Right cardiac atrium (tissue), 5 donors: ENCODE data around the gene SPINK6. TPM values are rescaled to one million over a fixed set of nuclear protein-coding genes. Genes with fewer than 3 reads are reported as not detected.

ENCODE experiments used
- ATAC-seq, 2 donors: fragments of 200-7000 bp; cut with Tn5 transposase; one replicate each; pipeline versions ENCODE4 v1.8.0 to v1.9.1; 2020; ENCODE audit warnings: moderate library complexity in 2 of 2, mild to moderate bottlenecking in 1 of 2
- DNase-seq, 3 donors: peaks; one replicate each; pipeline ENCODE4 v3.0.0-alpha.2; 2020
- H3K27ac ChIP-seq: one replicate; pipeline ENCODE4 v1.5.1; 2013; ENCODE audit warnings: mild to moderate bottlenecking, low read length, control low read depth, moderate library complexity
- H3K27me3 ChIP-seq: one replicate; pipeline ENCODE4 v1.6.1; 2013; ENCODE audit not compliant: control insufficient read depth, insufficient read depth
- H3K4me1 ChIP-seq: one replicate; pipeline ENCODE4 v1.6.1; 2013; ENCODE audit warnings: low read length; ENCODE audit not compliant: control insufficient read depth, insufficient read depth
- H3K4me3 ChIP-seq: one replicate; pipeline ENCODE4 v1.5.1; 2013; ENCODE audit warnings: low read length, control low read depth
- H3K9me3 ChIP-seq: one replicate; pipeline ENCODE4 v1.6.1; 2013; ENCODE audit warnings: low read length; ENCODE audit not compliant: control insufficient read depth
- WGBS: extraction: QIAGEN DNeasy Blood & Tissue Kit; methylation state at CpG from one replicate; pipeline ENCODE4 v1.1.7; 2013; 5-methylcytosine and 5-hydroxymethylcytosine counted together
- intact Hi-C, 4 donors: fragments of 100-400 bp; cut with DNase I; formaldehyde crosslinking; loops; one replicate each; pipeline versions ENCODE4 v1.11.0 to v1.14.0; 2022 to 2023
- polyA plus RNA-seq: library from polyadenylated mRNA; stranded (reverse); fragments of 200-250 nt; gene quantifications from one replicate; pipeline ENCODE4 v1.2.3, GENCODE V29; 2013
- total RNA-seq, 4 donors: library from RNA; stranded (reverse); fragmentation: NEBNext Ultra II Directional; extraction: Animal tissue kit (Norgen Biotek cat#: 25700); gene quantifications; one replicate each; pipeline ENCODE4 v1.2.1, GENCODE V29; 2021
- donor health status: healthy with polysubstance abuse.
- donor health status: DM: no; HTN: yes; CAD: no.
- donor health status: DM: no; HTN: no; CAD: no.
- donor health status: DM: no; HTN: yes; CAD: no; lungs with severe emphysema.
- donor health status: DM: yes; HTN: yes; CAD: no.

The SPINK6 gene
- total and polyA plus RNA-seq, 5 donors = not detected

DNA sequence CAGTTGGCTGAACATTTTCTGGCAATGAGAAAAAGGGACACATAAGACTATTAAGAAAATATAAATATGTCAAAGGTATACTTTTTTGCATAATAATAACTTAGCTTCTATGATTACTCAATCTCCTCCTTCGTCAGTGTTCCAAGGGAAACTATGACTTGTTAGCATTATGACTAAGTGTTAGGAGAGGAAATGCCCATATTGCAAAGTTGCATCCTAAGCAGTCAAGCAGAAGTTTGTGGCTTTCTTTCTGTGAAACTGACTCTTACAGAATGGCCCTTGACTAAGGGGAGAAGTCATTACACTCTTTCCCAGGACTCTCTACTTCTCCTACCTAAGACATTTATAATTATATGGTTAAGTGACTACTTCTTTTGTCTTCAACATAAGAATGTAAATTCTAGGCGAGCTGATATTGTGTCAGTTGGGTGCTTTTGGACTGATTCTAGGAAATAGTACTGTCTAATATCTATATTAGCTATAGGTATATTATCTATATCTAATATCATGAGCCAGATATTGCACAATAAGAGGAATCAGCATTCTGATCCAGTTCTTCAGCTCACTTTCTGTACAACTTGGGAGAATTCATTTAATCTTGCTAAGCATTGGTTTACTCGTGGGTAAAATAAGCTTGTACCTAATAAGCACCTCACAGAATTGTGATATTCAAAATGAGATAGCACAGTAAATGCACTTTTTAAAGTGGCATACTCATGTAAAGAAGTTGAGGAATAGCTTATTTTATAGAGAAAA lies 16.4 kb upstream of the SPINK6 start:
- no peak overlapping the region for H3K27ac ChIP-seq
- intact Hi-C loops = no loop called here
- ATAC-seq = peak; percentile 75 to 83
- no peaks in the 10 kb centered on the region for H3K4me1 ChIP-seq
- no peak for DNase-seq
- no peak overlapping the region for H3K4me3 ChIP-seq
- 78% methylated on average over 3 of the region's 3 CpGs for WGBS
- no peaks in the 10 kb centered on the region for H3K27me3 ChIP-seq
- H3K9me3 ChIP-seq = no peaks in the 10 kb centered on the region

DNA sequence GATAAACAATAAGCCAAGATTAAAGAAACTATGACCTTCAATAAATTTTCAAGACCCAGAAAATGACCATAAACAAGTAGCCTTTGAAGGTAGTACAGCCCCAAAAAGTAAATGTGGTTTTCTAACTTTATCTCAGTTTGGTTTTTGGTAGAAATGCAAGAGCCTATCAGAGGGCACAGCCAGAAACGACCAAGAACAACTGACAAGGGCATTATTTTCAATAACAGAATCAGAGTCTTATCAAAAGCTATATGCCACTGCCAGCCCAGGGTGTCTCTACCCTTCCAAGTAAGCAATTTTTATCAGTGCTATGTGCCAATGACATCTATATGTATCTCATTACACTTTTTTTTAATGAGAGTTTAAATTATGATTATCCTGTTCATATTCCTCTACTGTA lies 11.8 kb upstream of the SPINK6 start:
- ATAC-seq (no peak), DNase-seq (no peak)
- Histone ChIP-seq H3K9me3 (no peaks in the 10 kb centered on the region), H3K27me3 (no peaks in the 10 kb centered on the region), H3K4me1 (no peaks in the 10 kb centered on the region), H3K4me3 (no peak overlapping the region), H3K27ac (no peak overlapping the region)
- WGBS = 36% methylated on average over 1 of the region's 1 CpG
- intact Hi-C loops = no loop called here

DNA sequence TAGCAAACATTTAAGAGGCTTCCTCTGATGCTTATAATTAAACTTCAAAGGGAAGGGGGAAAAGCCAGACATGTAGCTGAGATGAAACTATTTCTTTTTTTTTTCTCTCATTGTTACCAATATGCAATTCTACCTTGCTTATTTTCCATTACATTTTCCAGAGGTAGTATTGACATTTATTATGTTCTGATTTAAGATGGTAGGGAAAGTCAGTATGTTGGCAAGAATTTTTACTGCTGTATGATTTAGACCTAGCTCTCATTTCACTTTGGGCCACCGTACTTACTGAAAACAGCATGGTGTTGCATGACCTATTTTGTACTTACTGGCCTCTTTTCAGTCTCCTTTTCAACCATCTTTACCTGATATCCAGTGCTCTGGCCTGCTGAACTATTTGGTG lies 9.6 kb upstream of the SPINK6 start:
- Histone ChIP-seq H3K4me3 (no peak overlapping the region), H3K9me3 (no peaks in the 10 kb centered on the region), H3K4me1 (no peaks in the 10 kb centered on the region), H3K27me3 (no peaks in the 10 kb centered on the region), H3K27ac (no peak overlapping the region)
- ATAC-seq (no peak), DNase-seq (no peak)
- intact Hi-C loops = no loop called here
- WGBS = 95% methylated on average over 1 of the region's 1 CpG

DNA sequence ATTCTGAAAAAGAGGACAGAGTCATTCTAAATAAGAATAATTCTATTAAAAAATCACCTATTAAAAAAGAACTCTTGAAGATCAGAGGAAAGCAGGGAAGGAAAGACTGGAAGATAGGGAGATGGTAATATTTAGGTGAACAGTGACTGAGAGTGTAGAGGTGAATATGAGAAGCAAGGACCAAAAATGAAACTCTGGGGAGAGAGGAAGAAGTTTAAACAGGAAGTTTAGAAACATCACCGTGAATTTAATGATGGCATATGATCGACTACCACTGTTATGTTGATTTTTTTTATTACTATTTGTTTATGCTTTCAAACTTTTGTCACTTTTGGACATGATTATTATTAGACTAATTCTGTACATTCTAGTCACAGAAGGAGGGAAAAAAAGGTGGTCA lies 1.7 kb upstream of the SPINK6 start:
- Histone ChIP-seq H3K4me3 (no peak overlapping the region), H3K27me3 (no peaks in the 10 kb centered on the region), H3K4me1 (no peaks in the 10 kb centered on the region), H3K9me3 (no peaks in the 10 kb centered on the region), H3K27ac (no peak overlapping the region)
- ATAC-seq (no peak), DNase-seq (no peak)
- intact Hi-C loops = no loop called here
- WGBS = 73% methylated on average over 2 of the region's 2 CpGs

DNA sequence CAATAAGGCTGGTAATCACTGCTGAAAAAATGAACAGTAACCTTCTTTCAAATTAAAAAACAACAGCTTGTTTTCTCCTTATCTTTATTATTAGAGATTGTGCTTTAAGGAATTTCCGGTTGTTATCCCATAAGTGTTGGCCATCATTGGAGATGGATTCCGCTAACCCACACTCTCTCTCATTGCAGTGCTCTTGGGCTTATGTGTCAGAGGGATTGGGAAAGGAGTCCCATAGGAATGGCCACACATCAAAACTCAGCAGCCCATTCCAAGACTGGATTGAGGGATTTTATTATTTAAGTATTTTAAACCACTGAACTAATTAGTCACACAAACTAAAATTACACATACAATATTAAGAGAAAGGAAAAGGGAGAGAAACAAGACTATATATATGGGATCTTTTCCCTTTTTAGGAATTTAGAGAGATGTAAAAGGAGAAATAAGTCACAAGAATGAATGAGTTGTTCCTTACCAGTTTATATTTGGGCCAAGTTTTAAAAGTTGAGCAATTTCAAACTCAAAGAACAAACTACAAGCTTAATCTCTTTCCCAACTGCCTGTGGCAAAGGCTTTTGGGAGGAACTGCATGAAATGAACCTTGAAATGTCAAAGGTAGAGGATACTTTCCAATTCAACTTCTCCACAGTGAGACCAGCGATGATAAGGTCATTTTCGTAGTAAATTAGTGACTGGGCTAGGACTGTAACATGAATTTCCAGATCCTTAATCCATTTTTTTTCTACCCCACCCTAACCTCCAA lies 2.4 kb downstream of the SPINK6 start:
- 58% methylated on average over 4 of the region's 4 CpGs for WGBS
- peak; percentile 88 to 94 for ATAC-seq
- Histone ChIP-seq H3K27ac (no peak overlapping the region), H3K4me1 (peaks cover 2% of the 10 kb centered on the region), H3K4me3 (no peak overlapping the region), H3K27me3 (no peaks in the 10 kb centered on the region), H3K9me3 (no peaks in the 10 kb centered on the region)
- intact Hi-C loops = no loop called here
- no peak for DNase-seq

DNA sequence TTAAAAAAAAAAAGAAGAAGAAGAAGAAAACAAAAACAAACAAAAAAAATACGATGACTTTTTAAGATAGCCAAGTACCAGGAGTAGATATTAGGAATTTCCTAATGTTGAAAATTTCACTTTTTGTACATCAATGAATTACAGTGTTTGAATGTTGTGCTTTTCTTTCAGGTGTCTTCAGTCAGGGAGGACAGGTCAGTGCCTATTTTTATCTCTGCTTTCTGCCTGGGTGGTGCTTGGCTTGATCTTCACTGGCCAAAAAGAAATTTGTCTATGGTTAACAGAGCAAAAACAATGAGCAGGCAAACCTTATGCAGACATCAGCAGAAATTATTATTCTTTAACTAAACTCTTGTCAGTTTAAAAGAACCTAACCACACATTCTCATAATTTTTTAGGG lies 3.0 kb downstream of the SPINK6 start:
- peaks cover 2% of the 10 kb centered on the region for H3K4me1 ChIP-seq
- DNase-seq = no peak
- no peak for ATAC-seq
- 59% methylated on average over 1 of the region's 1 CpG for WGBS
- H3K9me3 ChIP-seq = no peaks in the 10 kb centered on the region
- intact Hi-C loops = no loop called here
- H3K4me3 ChIP-seq = no peak overlapping the region
- peak overlapping the region; percentile 36 for H3K27ac ChIP-seq
- no peaks in the 10 kb centered on the region for H3K27me3 ChIP-seq

DNA sequence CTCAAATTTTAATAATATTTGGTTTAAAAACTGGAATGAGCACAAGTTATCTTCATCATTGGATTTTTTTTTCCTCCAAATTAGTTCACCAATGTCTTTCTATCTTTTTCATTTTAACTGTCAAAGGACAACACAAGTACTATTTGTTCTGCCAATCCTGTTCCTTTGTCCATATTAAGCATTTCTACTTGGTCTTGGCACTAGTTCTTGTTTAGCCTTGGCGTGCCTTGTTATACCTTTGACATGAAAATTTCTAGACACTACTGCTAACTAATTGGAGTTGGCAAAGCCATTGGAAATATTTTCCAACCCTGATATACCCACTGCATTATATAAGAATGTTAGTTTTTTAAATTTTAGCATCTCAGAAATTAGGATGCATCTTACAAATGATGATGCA lies 3.8 kb downstream of the SPINK6 start:
- Histone ChIP-seq H3K27ac (no peak overlapping the region), H3K9me3 (no peaks in the 10 kb centered on the region), H3K4me3 (no peak overlapping the region), H3K4me1 (peaks cover 2% of the 10 kb centered on the region), H3K27me3 (no peaks in the 10 kb centered on the region)
- 62% methylated on average over 1 of the region's 1 CpG for WGBS
- ATAC-seq (peak in 1 of 2 donors; percentile 79), DNase-seq (no peak)
- intact Hi-C loops = no loop called here

DNA sequence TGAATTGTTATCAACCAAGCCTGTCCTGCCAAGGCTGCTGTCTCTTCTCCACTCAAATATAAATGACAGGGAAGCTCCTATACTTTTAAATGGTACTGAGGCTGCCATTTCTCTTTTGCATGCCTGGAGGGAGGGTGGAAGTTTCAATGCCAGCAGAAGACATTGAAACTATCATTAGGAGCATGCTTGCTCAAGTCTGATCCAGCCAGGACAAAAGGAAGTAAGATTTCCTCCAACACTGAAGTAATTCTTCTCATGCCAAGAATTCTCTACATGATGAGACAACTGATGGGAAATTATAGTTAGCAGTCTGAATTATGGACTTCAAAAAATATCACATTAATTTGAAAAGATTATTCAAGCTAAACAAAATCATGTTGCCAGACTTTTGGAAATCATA lies 5.4 kb downstream of the SPINK6 start:
- Histone ChIP-seq H3K9me3 (no peaks in the 10 kb centered on the region), H3K4me3 (no peak overlapping the region), H3K27ac (no peak overlapping the region), H3K4me1 (peaks cover 2% of the 10 kb centered on the region), H3K27me3 (no peaks in the 10 kb centered on the region)
- ATAC-seq (peak; percentile 19 to 35), DNase-seq (no peak)
- intact Hi-C loops = no loop called here

DNA sequence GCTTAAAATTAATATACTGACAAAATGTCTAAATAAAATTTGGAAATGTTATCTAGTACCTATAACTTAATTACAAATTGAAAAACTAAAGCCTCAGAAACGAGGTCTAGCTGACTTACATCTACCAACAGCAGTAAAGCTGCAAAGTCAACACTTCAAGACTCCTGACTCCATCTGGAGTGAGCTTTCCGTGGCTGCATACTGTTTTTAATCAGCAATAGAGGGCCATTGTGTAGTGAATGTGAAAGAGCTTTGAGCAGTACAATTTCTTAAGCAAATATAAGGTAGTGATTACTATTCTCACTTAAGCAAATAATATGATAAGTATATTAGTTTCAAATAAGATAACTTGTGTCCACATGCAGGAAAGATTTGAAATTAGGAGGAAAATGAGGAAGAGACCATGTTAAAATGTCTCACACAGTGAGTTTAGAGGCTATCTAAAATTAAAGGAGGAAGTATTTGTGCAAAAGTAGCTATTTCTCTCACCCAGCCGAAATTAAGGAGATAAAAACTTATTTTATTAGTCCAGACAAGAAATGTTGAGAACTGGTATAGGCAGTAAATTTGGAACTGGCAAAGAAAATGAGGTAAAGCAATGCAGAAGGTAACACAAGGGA lies 6.4 kb downstream of the SPINK6 start:
- intact Hi-C loops = no loop called here
- Histone ChIP-seq H3K4me3 (no peak overlapping the region), H3K4me1 (peaks cover 2% of the 10 kb centered on the region), H3K27ac (no peak overlapping the region), H3K9me3 (no peaks in the 10 kb centered on the region), H3K27me3 (no peaks in the 10 kb centered on the region)
- WGBS = 58% methylated on average over 3 of the region's 3 CpGs
- ATAC-seq (no peak), DNase-seq (no peak)

DNA sequence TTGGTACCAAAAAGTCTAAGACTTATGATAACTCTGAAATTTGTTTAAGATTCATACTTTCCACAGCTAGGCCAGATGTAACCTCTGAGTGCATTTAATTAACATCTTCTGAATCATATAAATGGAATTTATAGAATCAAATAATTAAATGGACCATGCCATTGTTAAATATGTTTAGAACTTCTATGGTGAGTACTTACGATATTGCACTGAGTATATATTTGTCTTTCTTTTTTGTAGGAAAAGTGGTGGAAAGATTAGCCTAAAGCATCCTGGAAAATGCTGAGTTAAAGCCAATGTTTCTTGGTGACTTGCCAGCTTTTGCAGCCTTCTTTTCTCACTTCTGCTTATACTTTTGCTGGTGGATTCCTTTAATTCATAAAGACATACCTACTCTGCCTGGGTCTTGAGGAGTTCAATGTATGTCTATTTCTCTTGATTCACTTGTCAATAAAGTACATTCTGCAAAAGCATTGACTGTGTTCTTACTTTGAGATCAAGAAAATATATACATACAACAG lies 11.9 kb downstream of the SPINK6 start:
- 69% methylated on average over 1 of the region's 1 CpG for WGBS
- Histone ChIP-seq H3K4me3 (no peak overlapping the region), H3K9me3 (no peaks in the 10 kb centered on the region), H3K27me3 (no peaks in the 10 kb centered on the region), H3K4me1 (no peaks in the 10 kb centered on the region), H3K27ac (no peak overlapping the region)
- DNase-seq (no peak), ATAC-seq (no peak)
- intact Hi-C loops = no loop called here

DNA sequence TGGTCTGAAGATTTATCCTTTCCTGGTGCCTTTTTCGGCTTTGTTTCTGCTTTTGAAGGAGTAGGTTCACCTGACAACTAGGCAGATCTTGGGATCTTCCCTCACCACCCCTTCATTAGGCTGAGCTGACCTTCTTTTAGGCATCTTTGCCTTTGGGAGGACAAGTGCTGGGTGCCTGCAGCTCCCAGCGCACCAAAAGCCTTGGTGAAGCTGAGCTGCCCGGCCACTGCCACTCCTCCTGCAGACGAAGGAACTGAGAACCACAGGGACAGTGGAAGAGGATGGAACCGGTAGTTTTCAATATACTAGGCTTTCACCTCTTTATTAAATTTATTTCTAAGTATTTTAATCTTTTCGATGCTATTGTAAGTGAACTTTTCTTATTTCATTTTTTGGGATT lies 18.7 kb downstream of the SPINK6 start:
- H3K9me3 ChIP-seq = no peaks in the 10 kb centered on the region
- ATAC-seq = no peak
- no peak overlapping the region for H3K4me3 ChIP-seq
- H3K4me1 ChIP-seq = no peaks in the 10 kb centered on the region
- H3K27me3 ChIP-seq = no peaks in the 10 kb centered on the region
- intact Hi-C loops = no loop called here
- DNase-seq = peak in 1 of 3 donors; percentile 21
- no peak overlapping the region for H3K27ac ChIP-seq
- 83% methylated on average over 6 of the region's 6 CpGs for WGBS
